GM23338 (cell line): ENCODE data around the gene IMMP2L. TPM values are rescaled to one million over a fixed set of nuclear protein-coding genes. Genes with fewer than 3 reads are reported as not detected.

Experiments used
- ATAC-seq: fragments of 200-7000 bp; cut with Tn5 transposase; 3 replicates; pipeline ENCODE4 v1.9.1; 2020
- DNase-seq: peaks from one replicate; pipeline ENCODE4 v3.0.0-alpha.2; 2015; ENCODE audit warnings: low spot score
- H2AFZ ChIP-seq: fragments of 200-600 bp; sonication (generic); 2 replicates; pipeline ENCODE4 v1.8.0; 2016; ENCODE audit warnings: antibody characterized with exemption, mild to moderate bottlenecking, moderate library complexity
- H3F3A ChIP-seq: fragments of 200-600 bp; sonication (generic); replicated peaks from 2 replicates; pipeline ENCODE4 v1.8.0; 2017; ENCODE audit warnings: antibody characterized with exemption, mixed run types, low read depth
- H3K27ac ChIP-seq: fragments of 200-600 bp; sonication (generic); 2 replicates; pipeline ENCODE4 v1.6.1; 2016; ENCODE audit warnings: low read depth
- H3K27me3 ChIP-seq: fragments of 200-600 bp; sonication (generic); 2 replicates; pipeline ENCODE4 v1.8.0; 2016; ENCODE audit warnings: mild to moderate bottlenecking, mixed run types, moderate library complexity; ENCODE audit not compliant: insufficient read depth
- H3K36me3 ChIP-seq: fragments of 200-600 bp; sonication (generic); 2 replicates; pipeline ENCODE4 v1.8.0; 2016; ENCODE audit warnings: mild to moderate bottlenecking; ENCODE audit not compliant: insufficient read depth
- H3K4me1 ChIP-seq: fragments of 200-600 bp; sonication (generic); 2 replicates; pipeline ENCODE4 v1.8.0; 2016; ENCODE audit warnings: mild to moderate bottlenecking, moderate library complexity; ENCODE audit not compliant: insufficient read depth
- H3K4me2 ChIP-seq: fragments of 200-600 bp; sonication (generic); 2 replicates; pipeline ENCODE4 v1.7.1; 2017; ENCODE audit warnings: mixed run types
- H3K4me3 ChIP-seq: fragments of 200-600 bp; sonication (generic); 2 replicates; pipeline ENCODE4 v1.6.1; 2016; ENCODE audit warnings: mixed run types
- H3K79me2 ChIP-seq: fragments of 200-600 bp; sonication (generic); replicated peaks from 2 replicates; pipeline ENCODE4 v1.8.0; 2017; ENCODE audit warnings: mild to moderate bottlenecking; ENCODE audit not compliant: insufficient read depth
- H3K9me2 ChIP-seq: fragments of 200-600 bp; sonication (generic); 2 replicates; pipeline ENCODE4 v1.8.0; 2017; ENCODE audit not compliant: insufficient read depth
- H4K20me1 ChIP-seq: fragments of 200-600 bp; sonication (generic); replicated peaks from 2 replicates; pipeline ENCODE4 v1.8.0; 2017; ENCODE audit warnings: mild to moderate bottlenecking; ENCODE audit not compliant: insufficient read depth
- H3K27ac Mint-ChIP-seq: 2 replicates; pipeline ENCODE4 v1.8.0; 2020; ENCODE audit warnings: inconsistent platforms, mild to moderate bottlenecking, moderate library complexity, mixed read lengths
- H3K27me3 Mint-ChIP-seq: 3 replicates; pipeline ENCODE4 v1.8.0; 2022; ENCODE audit warnings: low read depth, mild to moderate bottlenecking, moderate library complexity, mixed read lengths, inconsistent platforms; ENCODE audit not compliant: insufficient read depth, poor library complexity
- H3K36me3 Mint-ChIP-seq: 3 replicates; pipeline ENCODE4 v1.8.0; 2021; ENCODE audit warnings: low read depth, mild to moderate bottlenecking, inconsistent platforms, moderate library complexity, mixed read lengths
- H3K4me1 Mint-ChIP-seq: 3 replicates; pipeline ENCODE4 v1.8.0; 2020; ENCODE audit warnings: mild to moderate bottlenecking, inconsistent platforms, mixed read lengths
- H3K4me3 Mint-ChIP-seq: 3 replicates; pipeline ENCODE4 v1.8.0; 2021; ENCODE audit warnings: moderate library complexity, mild to moderate bottlenecking, inconsistent platforms, mixed read lengths
- H3K9me3 Mint-ChIP-seq: 3 replicates; pipeline ENCODE4 v1.8.0; 2020; ENCODE audit warnings: moderate library complexity, mild to moderate bottlenecking, inconsistent platforms, mixed read lengths
- CREB1 ChIP-seq: fragments of 250-450 bp; sonication (Bioruptor Pico); IDR thresholded peaks from 2 replicates; pipeline ENCODE4 v1.5.0; 2020; ENCODE audit warnings: low read depth, mild to moderate bottlenecking, moderate library complexity
- CTCF ChIP-seq, 2 experiments: fragments of 200-600 bp in 1 of 2; sonication (generic) in 1 of 2; conservative IDR thresholded peaks; 2 replicates each; pipeline versions ENCODE4 v1.5.1 to v1.6.1; 2016 to 2017; ENCODE audit warnings: antibody characterized with exemption in 2 of 2, low read depth in 2 of 2, mild to moderate bottlenecking in 2 of 2, moderate library complexity in 1 of 2
- ETS1 ChIP-seq: IDR thresholded peaks from 2 replicates; pipeline ENCODE4 v1.6.1; 2016; ENCODE audit warnings: antibody characterized with exemption
- EZH2phosphoT487 ChIP-seq: fragments of 200-600 bp; sonication (generic); IDR thresholded peaks from one replicate; pipeline ENCODE4 v1.8.1; 2018; ENCODE audit warnings: antibody characterized with exemption; ENCODE audit not compliant: unreplicated experiment
- JUNB ChIP-seq: IDR thresholded peaks from one replicate; pipeline ENCODE4 v1.6.1; 2016; ENCODE audit warnings: antibody characterized with exemption; ENCODE audit not compliant: unreplicated experiment
- POLR2AphosphoS5 ChIP-seq: IDR thresholded peaks from 2 replicates; pipeline ENCODE4 v1.6.1; 2016; ENCODE audit warnings: antibody characterized with exemption, low read depth
- REST ChIP-seq: IDR thresholded peaks from one replicate; pipeline ENCODE4 v1.6.1; 2018; ENCODE audit warnings: antibody characterized with exemption; ENCODE audit not compliant: unreplicated experiment
- ZNF114 ChIP-seq: fragments of 250-450 bp; sonication (Bioruptor Pico); IDR thresholded peaks from 2 replicates; pipeline ENCODE4 v1.5.0; 2020; ENCODE audit warnings: mild to moderate bottlenecking, moderate library complexity
- ZNF462 ChIP-seq: fragments of 250-450 bp; sonication (Bioruptor Pico); IDR thresholded peaks from 2 replicates; pipeline ENCODE4 v1.5.0; 2020; ENCODE audit warnings: mild to moderate bottlenecking, moderate library complexity
- polyA plus RNA-seq: library from polyadenylated mRNA; unstranded; fragments of >200 nt; fragmentation: Nextera tagmentation; extraction: Ambion mirVana; gene quantifications from 2 replicates; pipeline ENCODE4 v1.2.1, GENCODE V29; 2016
- total RNA-seq: library from RNA; depleted of rRNA; stranded (reverse); fragments of >200 nt; shearing (Covaris generic); gene quantifications from 2 replicates; pipeline ENCODE4 v1.2.3, GENCODE V29; 2014

Gene IMMP2L
- total and polyA plus RNA-seq, 2 experiments from 2014 or later: 7.3 to 14.0 TPM

GRCh38 chr7:111324776-111325175, 237.5 kb downstream of the IMMP2L start:
- no peaks in the 10 kb centered on the region for H3K27me3 ChIP-seq
- no peaks in the 10 kb centered on the region for H3K36me3 ChIP-seq
- H3K4me3 Mint-ChIP-seq: no peak overlapping the region
- H3K27ac Mint-ChIP-seq: no peak overlapping the region
- peaks cover 6% of the 10 kb centered on the region; the same call in 1 of the 3 replicates for H3K9me3 Mint-ChIP-seq
- no peak for DNase-seq
- no peak for TF ChIP-seq EZH2phosphoT487
- TF ChIP-seq JUNB: no peak
- no peak for TF ChIP-seq ZNF114 (CRISPR knock-in tag)
- no peak for TF ChIP-seq CTCF (conservative IDR thresholded peaks at IDR 0.05; ENCODE audit: low read depth in 2 of 2)
- no peak for TF ChIP-seq ETS1
- TF ChIP-seq REST: no peak
- TF ChIP-seq CREB1 (CRISPR knock-in tag): no peak
- TF ChIP-seq POLR2AphosphoS5: no peak
- peaks cover 11% of the 10 kb centered on the region for H3K4me1 Mint-ChIP-seq
- H3F3A ChIP-seq: no peaks in the 10 kb centered on the region
- no peaks in the 10 kb centered on the region for H3K27me3 Mint-ChIP-seq
- no peak overlapping the region for H3K4me2 ChIP-seq
- no peaks in the 10 kb centered on the region for H3K4me1 ChIP-seq
- peaks cover 3% of the 10 kb centered on the region; the same call in 2 of the 3 replicates for H3K36me3 Mint-ChIP-seq
- no peak overlapping the region for H3K4me3 ChIP-seq
- no peaks in the 10 kb centered on the region for H3K9me2 ChIP-seq
- no peak overlapping the region for H3K27ac ChIP-seq
- H3K79me2 ChIP-seq: no peaks in the 10 kb centered on the region
- no peak for ATAC-seq
- H4K20me1 ChIP-seq: no peaks in the 10 kb centered on the region
- H2AFZ ChIP-seq: no peak overlapping the region

GRCh38 chr7:111324228-111324627, 238.1 kb downstream of the IMMP2L start:
- no peaks in the 10 kb centered on the region for H3K4me1 ChIP-seq
- Mint-ChIP-seq H3K36me3 (peaks cover 3% of the 10 kb centered on the region; the same call in 2 of the 3 replicates), H3K27ac (no peak overlapping the region), H3K4me1 (peaks cover 11% of the 10 kb centered on the region), H3K27me3 (no peaks in the 10 kb centered on the region), H3K4me3 (no peak overlapping the region), H3K9me3 (peaks cover 6% of the 10 kb centered on the region; the same call in 1 of the 3 replicates)
- no peak overlapping the region for H3K27ac ChIP-seq
- H3K36me3 ChIP-seq: no peaks in the 10 kb centered on the region
- no peak overlapping the region for H2AFZ ChIP-seq
- H3K9me2 ChIP-seq: no peaks in the 10 kb centered on the region
- H3F3A ChIP-seq: no peaks in the 10 kb centered on the region
- H3K79me2 ChIP-seq: no peaks in the 10 kb centered on the region
- no peak overlapping the region for H3K4me3 ChIP-seq
- H3K27me3 ChIP-seq: no peaks in the 10 kb centered on the region
- DNase-seq: no peak
- H3K4me2 ChIP-seq: no peak overlapping the region
- no peak for ATAC-seq
- no peaks in the 10 kb centered on the region for H4K20me1 ChIP-seq
- no peak for TF ChIP-seq ZNF462 (CRISPR knock-in tag)
